MM.1S (cell line): ENCODE measurements around the gene SLC4A1AP.

Experiments used
- EZH2 ChIP-seq: fragments of 300-600 bp; sonication (generic); optimal IDR thresholded peaks from 2 replicates; pipeline ENCODE3; 2017; ENCODE audit warnings: low read depth, mild to moderate bottlenecking, antibody characterized with exemption, low read length, mixed read lengths
- TF ChIP-seq, protein P1 (sequence below): fragments of 300-600 bp; sonication (generic); IDR thresholded peaks from 2 replicates; pipeline ENCODE4 v1.5.1; 2016; ENCODE audit warnings: antibody characterized with exemption, low read length, mixed read lengths

DNA sequence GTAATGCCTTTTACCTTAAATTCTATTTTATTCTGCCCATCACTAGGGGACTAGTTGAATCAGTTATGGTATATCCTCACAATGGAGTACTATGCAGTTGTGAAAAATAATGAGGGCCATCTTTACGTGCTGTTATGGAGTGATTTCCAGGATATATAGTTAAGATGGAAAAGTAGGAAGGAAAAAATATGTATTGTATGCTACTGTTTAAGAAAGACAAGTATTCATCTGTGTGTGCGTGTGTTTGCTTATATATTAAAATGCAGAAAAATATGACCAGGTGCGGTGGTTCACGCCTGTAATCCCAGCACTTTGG, 75.3 kb downstream of the SLC4A1AP start:
- TF ChIP-seq, protein P1, sequence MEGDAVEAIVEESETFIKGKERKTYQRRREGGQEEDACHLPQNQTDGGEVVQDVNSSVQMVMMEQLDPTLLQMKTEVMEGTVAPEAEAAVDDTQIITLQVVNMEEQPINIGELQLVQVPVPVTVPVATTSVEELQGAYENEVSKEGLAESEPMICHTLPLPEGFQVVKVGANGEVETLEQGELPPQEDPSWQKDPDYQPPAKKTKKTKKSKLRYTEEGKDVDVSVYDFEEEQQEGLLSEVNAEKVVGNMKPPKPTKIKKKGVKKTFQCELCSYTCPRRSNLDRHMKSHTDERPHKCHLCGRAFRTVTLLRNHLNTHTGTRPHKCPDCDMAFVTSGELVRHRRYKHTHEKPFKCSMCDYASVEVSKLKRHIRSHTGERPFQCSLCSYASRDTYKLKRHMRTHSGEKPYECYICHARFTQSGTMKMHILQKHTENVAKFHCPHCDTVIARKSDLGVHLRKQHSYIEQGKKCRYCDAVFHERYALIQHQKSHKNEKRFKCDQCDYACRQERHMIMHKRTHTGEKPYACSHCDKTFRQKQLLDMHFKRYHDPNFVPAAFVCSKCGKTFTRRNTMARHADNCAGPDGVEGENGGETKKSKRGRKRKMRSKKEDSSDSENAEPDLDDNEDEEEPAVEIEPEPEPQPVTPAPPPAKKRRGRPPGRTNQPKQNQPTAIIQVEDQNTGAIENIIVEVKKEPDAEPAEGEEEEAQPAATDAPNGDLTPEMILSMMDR, result no peak
- TF ChIP-seq EZH2, result no peak
